SJCRH30 (cell line): Measurements from ENCODE around the gene SPR. TPM values are rescaled to one million over a fixed set of nuclear protein-coding genes. Genes with fewer than 3 reads are reported as not detected.

Experiments
- DNase-seq, 2 experiments: peaks; one replicate each; pipeline ENCODE4 v3.0.0-alpha.2; 2015 to 2020
- H3K27ac ChIP-seq: fragments of 250-450 bp; sonication (Bioruptor Pico); 2 replicates; pipeline ENCODE4 v1.5.1; 2020; ENCODE audit warnings: mild to moderate bottlenecking, moderate library complexity
- H3K27me3 ChIP-seq: fragments of 250-450 bp; sonication (Bioruptor Pico); 2 replicates; pipeline ENCODE4 v1.5.1; 2020; ENCODE audit warnings: mild to moderate bottlenecking, moderate library complexity
- H3K36me3 ChIP-seq: fragments of 250-450 bp; sonication (Bioruptor Pico); 2 replicates; pipeline ENCODE4 v1.5.1; 2020; ENCODE audit warnings: mild to moderate bottlenecking, moderate library complexity
- H3K4me1 ChIP-seq: fragments of 250-450 bp; sonication (Bioruptor Pico); 2 replicates; pipeline ENCODE4 v1.5.1; 2020; ENCODE audit warnings: mild to moderate bottlenecking, moderate library complexity
- H3K4me3 ChIP-seq: fragments of 250-450 bp; sonication (Bioruptor Pico); 2 replicates; pipeline ENCODE4 v1.5.1; 2020; ENCODE audit warnings: mild to moderate bottlenecking, moderate library complexity
- H3K9me3 ChIP-seq: fragments of 250-450 bp; sonication (Bioruptor Pico); replicated peaks from 2 replicates; pipeline ENCODE4 v1.5.1; 2020; ENCODE audit warnings: mild to moderate bottlenecking, moderate library complexity
- total RNA-seq: library from RNA; depleted of rRNA; stranded (reverse); fragments of >200 nt; shearing (Covaris generic); gene quantifications from 2 replicates; pipeline ENCODE4 v1.2.3, GENCODE V29; 2014

Gene SPR
- total RNA-seq, 1 experiment from 2014 or later = 34.3 TPM

GRCh38 chr2:72926811-72927465 lies 39.7 kb downstream of the SPR start:
- peaks cover 41% of the 10 kb centered on the region for H3K27me3 ChIP-seq
- no peak for DNase-seq
- no peak overlapping the region for H3K4me3 ChIP-seq
- H3K36me3 ChIP-seq = no peaks in the 10 kb centered on the region
- no peak overlapping the region for H3K27ac ChIP-seq
- H3K9me3 ChIP-seq = no peaks in the 10 kb centered on the region
- peaks cover 7% of the 10 kb centered on the region for H3K4me1 ChIP-seq

GRCh38 chr2:72927619-72928550 lies 40.7 kb downstream of the SPR start:
- Histone ChIP-seq H3K4me1 (peaks cover 16% of the 10 kb centered on the region), H3K27me3 (peaks cover 32% of the 10 kb centered on the region), H3K4me3 (no peak overlapping the region), H3K36me3 (no peaks in the 10 kb centered on the region), H3K9me3 (no peaks in the 10 kb centered on the region), H3K27ac (no peak overlapping the region)
- DNase-seq = no peak

GRCh38 chr2:72929010-72929409 lies 41.8 kb downstream of the SPR start:
- H3K4me3 ChIP-seq = no peak overlapping the region
- H3K27me3 ChIP-seq = peaks cover 22% of the 10 kb centered on the region
- H3K27ac ChIP-seq = no peak overlapping the region

GRCh38 chr2:72931280-72931910 lies 44.2 kb downstream of the SPR start:
- Histone ChIP-seq H3K4me3 (no peak overlapping the region), H3K36me3 (no peaks in the 10 kb centered on the region), H3K9me3 (no peaks in the 10 kb centered on the region), H3K4me1 (peaks cover 17% of the 10 kb centered on the region), H3K27me3 (peaks cover 6% of the 10 kb centered on the region), H3K27ac (no peak overlapping the region)
- no peak for DNase-seq

More at GRCh38 chr2:72929010-72929409, 41.8 kb downstream of the SPR start:
- DNase-seq = no peak
- H3K4me1 ChIP-seq = peaks cover 17% of the 10 kb centered on the region
- no peaks in the 10 kb centered on the region for H3K36me3 ChIP-seq
- H3K9me3 ChIP-seq = no peaks in the 10 kb centered on the region

- Histone ChIP-seq H3K36me3 (no peaks in the 10 kb centered on the region), H3K4me1 (peaks cover 17% of the 10 kb centered on the region), H3K4me3 (no peak overlapping the region), H3K27ac (no peak overlapping the region), H3K9me3 (no peaks in the 10 kb centered on the region), H3K27me3 (peaks cover 6% of the 10 kb centered on the region)
- DNase-seq = peak; percentile 79 to 85
These were observed 45.0 kb downstream of the SPR start for GRCh38 chr2:72932045-72932740.

- peaks cover 17% of the 10 kb centered on the region for H3K4me1 ChIP-seq
- H3K4me3 ChIP-seq = no peak overlapping the region
- peaks cover 4% of the 10 kb centered on the region for H3K27me3 ChIP-seq
- H3K9me3 ChIP-seq = no peaks in the 10 kb centered on the region
- no peak overlapping the region for H3K27ac ChIP-seq
- no peaks in the 10 kb centered on the region for H3K36me3 ChIP-seq
- no peak for DNase-seq
These were observed 45.6 kb downstream of the SPR start for GRCh38 chr2:72932805-72933204.

- no peak overlapping the region for H3K27ac ChIP-seq
- H3K9me3 ChIP-seq = no peaks in the 10 kb centered on the region
- peaks cover 17% of the 10 kb centered on the region for H3K4me1 ChIP-seq
- H3K27me3 ChIP-seq = no peaks in the 10 kb centered on the region; the same call in 1 of the 2 replicates
- no peak for DNase-seq
- H3K36me3 ChIP-seq = no peaks in the 10 kb centered on the region
- H3K4me3 ChIP-seq = no peak overlapping the region
These were observed 46.0 kb downstream of the SPR start for GRCh38 chr2:72933207-72933606.

GRCh38 chr2:72933646-72934151 lies 46.5 kb downstream of the SPR start:
- Histone ChIP-seq H3K36me3 (no peaks in the 10 kb centered on the region), H3K9me3 (no peaks in the 10 kb centered on the region), H3K4me3 (no peak overlapping the region), H3K4me1 (peaks cover 20% of the 10 kb centered on the region), H3K27me3 (no peaks in the 10 kb centered on the region; the same call in 1 of the 2 replicates), H3K27ac (no peak overlapping the region)
- no peak for DNase-seq

- peak in 1 of 2 experiments; percentile 59 for DNase-seq
These were observed 47.7 kb downstream of the SPR start for GRCh38 chr2:72934683-72935610.

GRCh38 chr2:72935611-72935957 lies 48.4 kb downstream of the SPR start:
- Histone ChIP-seq H3K4me1 (peaks cover 30% of the 10 kb centered on the region), H3K36me3 (no peaks in the 10 kb centered on the region), H3K4me3 (no peak overlapping the region), H3K9me3 (no peaks in the 10 kb centered on the region), H3K27ac (no peak overlapping the region), H3K27me3 (no peaks in the 10 kb centered on the region; the same call in 1 of the 2 replicates)
- DNase-seq = no peak

More at GRCh38 chr2:72934683-72935610, 47.7 kb downstream of the SPR start:
- Histone ChIP-seq H3K27me3 (no peaks in the 10 kb centered on the region; the same call in 1 of the 2 replicates), H3K4me3 (no peak overlapping the region), H3K4me1 (peaks cover 23% of the 10 kb centered on the region), H3K9me3 (no peaks in the 10 kb centered on the region), H3K36me3 (no peaks in the 10 kb centered on the region), H3K27ac (no peak overlapping the region)

GRCh38 chr2:72936660-72937355 lies 49.6 kb downstream of the SPR start:
- H3K4me3 ChIP-seq = no peak overlapping the region
- no peaks in the 10 kb centered on the region for H3K36me3 ChIP-seq
- no peak for DNase-seq
- no peaks in the 10 kb centered on the region for H3K9me3 ChIP-seq
- no peak overlapping the region for H3K27ac ChIP-seq
- H3K4me1 ChIP-seq = peaks cover 36% of the 10 kb centered on the region
- no peaks in the 10 kb centered on the region; the same call in 1 of the 2 replicates for H3K27me3 ChIP-seq

GRCh38 chr2:72937356-72937669 lies 50.1 kb downstream of the SPR start:
- no peak for DNase-seq

GRCh38 chr2:72938455-72938854 lies 51.2 kb downstream of the SPR start:
- H3K9me3 ChIP-seq = no peaks in the 10 kb centered on the region
- DNase-seq = no peak
- H3K27me3 ChIP-seq = no peaks in the 10 kb centered on the region; the same call in 1 of the 2 replicates
- H3K4me3 ChIP-seq = no peak overlapping the region
- H3K36me3 ChIP-seq = no peaks in the 10 kb centered on the region
- H3K27ac ChIP-seq = no peak overlapping the region
- peaks cover 28% of the 10 kb centered on the region for H3K4me1 ChIP-seq

More at GRCh38 chr2:72937356-72937669, 50.1 kb downstream of the SPR start:
- peaks cover 34% of the 10 kb centered on the region for H3K4me1 ChIP-seq
- H3K27me3 ChIP-seq = no peaks in the 10 kb centered on the region; the same call in 1 of the 2 replicates
- H3K4me3 ChIP-seq = no peak overlapping the region
- no peaks in the 10 kb centered on the region for H3K9me3 ChIP-seq
- H3K36me3 ChIP-seq = no peaks in the 10 kb centered on the region
- H3K27ac ChIP-seq = no peak overlapping the region
